KMS-11 (cell line): ENCODE data around the gene ITPR2.

Experiments used
- H2AFZ ChIP-seq: fragments of 200-600 bp; sonication (generic); 2 replicates; pipeline ENCODE4 v1.6.1; 2016; ENCODE audit warnings: antibody characterized with exemption, mixed run types, low read depth
- H3K27ac ChIP-seq: fragments of 200-600 bp; sonication (generic); 2 replicates; pipeline ENCODE4 v1.6.1; 2016; ENCODE audit warnings: mild to moderate bottlenecking, mixed run types
- H3K27me3 ChIP-seq: fragments of 200-600 bp; sonication (generic); 2 replicates; pipeline ENCODE4 v1.6.1; 2017; ENCODE audit warnings: mild to moderate bottlenecking, low read depth, mixed run types, moderate library complexity; ENCODE audit not compliant: insufficient read depth
- H3K36me3 ChIP-seq: fragments of 200-600 bp; sonication (generic); 2 replicates; pipeline ENCODE4 v1.6.1; 2017; ENCODE audit warnings: mild to moderate bottlenecking, mixed run types; ENCODE audit not compliant: insufficient read depth
- H3K4me1 ChIP-seq: fragments of 200-600 bp; sonication (generic); 2 replicates; pipeline ENCODE4 v1.6.1; 2016; ENCODE audit warnings: mild to moderate bottlenecking, low read depth, mixed run types; ENCODE audit not compliant: poor library complexity, severe bottlenecking
- H3K4me2 ChIP-seq: fragments of 200-600 bp; sonication (generic); 2 replicates; pipeline ENCODE4 v1.7.0; 2016; ENCODE audit warnings: mild to moderate bottlenecking, mixed run types
- H3K4me3 ChIP-seq: fragments of 200-600 bp; sonication (generic); IDR thresholded peaks from 2 replicates; pipeline ENCODE4 v1.6.1; 2017; ENCODE audit warnings: low read depth, low read length, mixed read lengths; ENCODE audit not compliant: insufficient read depth
- H3K79me2 ChIP-seq: fragments of 200-600 bp; sonication (generic); 2 replicates; pipeline ENCODE4 v1.6.1; 2016; ENCODE audit warnings: low read depth, mixed run types; ENCODE audit not compliant: insufficient read depth
- H3K9ac ChIP-seq: fragments of 200-600 bp; sonication (generic); 2 replicates; pipeline ENCODE4 v1.6.1; 2016; ENCODE audit warnings: mild to moderate bottlenecking, mixed run types
- H4K20me1 ChIP-seq: fragments of 200-600 bp; sonication (generic); 2 replicates; pipeline ENCODE4 v1.6.1; 2016; ENCODE audit warnings: mild to moderate bottlenecking, mixed run types; ENCODE audit not compliant: insufficient read depth
- TF ChIP-seq, protein P1 (sequence below): fragments of 200-600 bp; sonication (generic); conservative IDR thresholded peaks from 2 replicates; pipeline ENCODE4 v1.6.1; 2017; ENCODE audit warnings: low read depth, mild to moderate bottlenecking, antibody characterized with exemption, low read length, moderate library complexity, mixed read lengths

Gene ITPR2

DNA sequence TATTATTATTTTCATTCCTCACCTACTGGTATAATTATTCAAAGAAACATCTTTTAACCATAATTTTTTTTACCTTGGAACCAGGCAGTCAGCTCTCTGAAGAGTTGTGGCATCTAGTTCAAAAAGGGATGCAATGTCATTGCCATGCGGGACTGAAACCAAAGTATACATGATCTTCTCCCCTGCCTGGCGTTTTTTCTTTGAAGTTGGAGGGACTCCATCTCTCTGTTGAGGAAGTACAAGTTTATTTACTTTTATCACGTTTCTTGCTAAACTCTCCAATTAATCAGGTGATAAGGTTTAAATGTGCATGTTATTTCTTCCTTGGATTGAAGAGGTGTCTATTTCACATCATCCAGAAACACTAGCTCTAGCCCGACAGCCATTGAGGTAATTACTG is 146.6 kb downstream of the ITPR2 start:
- H4K20me1 ChIP-seq, result no peaks in the 10 kb centered on the region
- H3K27ac ChIP-seq, result no peak overlapping the region
- H2AFZ ChIP-seq, result no peak overlapping the region
- H3K4me2 ChIP-seq, result no peak overlapping the region
- no peaks in the 10 kb centered on the region for H3K4me1 ChIP-seq
- H3K36me3 ChIP-seq, result no peaks in the 10 kb centered on the region
- no peak overlapping the region for H3K4me3 ChIP-seq
- H3K9ac ChIP-seq, result no peak overlapping the region
- H3K27me3 ChIP-seq, result no peaks in the 10 kb centered on the region
- H3K79me2 ChIP-seq, result no peaks in the 10 kb centered on the region
- TF ChIP-seq, protein P1, sequence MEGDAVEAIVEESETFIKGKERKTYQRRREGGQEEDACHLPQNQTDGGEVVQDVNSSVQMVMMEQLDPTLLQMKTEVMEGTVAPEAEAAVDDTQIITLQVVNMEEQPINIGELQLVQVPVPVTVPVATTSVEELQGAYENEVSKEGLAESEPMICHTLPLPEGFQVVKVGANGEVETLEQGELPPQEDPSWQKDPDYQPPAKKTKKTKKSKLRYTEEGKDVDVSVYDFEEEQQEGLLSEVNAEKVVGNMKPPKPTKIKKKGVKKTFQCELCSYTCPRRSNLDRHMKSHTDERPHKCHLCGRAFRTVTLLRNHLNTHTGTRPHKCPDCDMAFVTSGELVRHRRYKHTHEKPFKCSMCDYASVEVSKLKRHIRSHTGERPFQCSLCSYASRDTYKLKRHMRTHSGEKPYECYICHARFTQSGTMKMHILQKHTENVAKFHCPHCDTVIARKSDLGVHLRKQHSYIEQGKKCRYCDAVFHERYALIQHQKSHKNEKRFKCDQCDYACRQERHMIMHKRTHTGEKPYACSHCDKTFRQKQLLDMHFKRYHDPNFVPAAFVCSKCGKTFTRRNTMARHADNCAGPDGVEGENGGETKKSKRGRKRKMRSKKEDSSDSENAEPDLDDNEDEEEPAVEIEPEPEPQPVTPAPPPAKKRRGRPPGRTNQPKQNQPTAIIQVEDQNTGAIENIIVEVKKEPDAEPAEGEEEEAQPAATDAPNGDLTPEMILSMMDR, result no peak

DNA sequence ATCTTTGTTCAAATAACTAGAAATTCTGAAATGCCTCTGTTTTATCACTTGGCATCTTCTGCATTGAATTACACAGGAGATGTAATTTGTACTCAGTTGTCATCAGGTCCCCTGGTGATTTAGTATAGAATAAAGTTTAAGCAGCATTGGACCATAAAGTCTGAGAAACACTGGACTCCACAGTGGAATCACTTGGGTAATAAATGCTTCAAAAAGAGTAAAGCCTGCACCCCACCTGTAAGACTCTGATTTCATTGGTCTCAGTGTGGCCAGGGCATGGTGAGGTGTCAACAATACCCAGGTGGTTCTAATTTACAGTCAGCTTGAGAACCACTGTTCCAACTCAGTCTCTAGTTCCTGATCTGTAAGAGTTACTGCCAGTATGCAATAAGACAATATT is 148.9 kb downstream of the ITPR2 start:
- TF ChIP-seq, protein P1, result no peak
- no peak overlapping the region for H3K27ac ChIP-seq
- no peak overlapping the region for H3K4me3 ChIP-seq
- H3K9ac ChIP-seq, result no peak overlapping the region
- H3K4me1 ChIP-seq, result no peaks in the 10 kb centered on the region
- H3K27me3 ChIP-seq, result no peaks in the 10 kb centered on the region
- H2AFZ ChIP-seq, result no peak overlapping the region
- no peaks in the 10 kb centered on the region for H3K36me3 ChIP-seq
- no peaks in the 10 kb centered on the region for H4K20me1 ChIP-seq
- no peaks in the 10 kb centered on the region for H3K79me2 ChIP-seq
- no peak overlapping the region for H3K4me2 ChIP-seq

DNA sequence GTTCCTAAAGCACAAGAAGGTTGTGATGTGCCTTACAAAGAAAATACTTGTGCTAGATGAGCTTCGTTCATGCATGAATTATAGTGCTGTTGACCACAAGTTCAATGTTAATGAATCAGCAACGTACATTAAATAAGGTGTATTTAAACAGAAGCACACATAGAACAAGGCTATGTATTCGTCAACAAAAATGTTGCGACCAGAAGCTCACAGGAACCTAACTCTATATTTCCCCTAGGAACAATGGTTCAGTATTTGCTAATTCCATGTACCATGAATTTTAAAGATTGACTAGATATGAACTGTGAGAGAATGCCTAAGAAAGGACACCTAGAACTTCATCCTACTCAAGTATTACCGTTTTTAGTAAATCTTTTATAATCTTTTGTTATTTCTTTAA is 149.6 kb downstream of the ITPR2 start:
- H4K20me1 ChIP-seq, result no peaks in the 10 kb centered on the region
- no peaks in the 10 kb centered on the region for H3K79me2 ChIP-seq
- H3K27me3 ChIP-seq, result no peaks in the 10 kb centered on the region
- TF ChIP-seq, protein P1, result no peak
- no peaks in the 10 kb centered on the region for H3K36me3 ChIP-seq
- H3K4me2 ChIP-seq, result no peak overlapping the region
- H3K4me1 ChIP-seq, result no peaks in the 10 kb centered on the region
- H2AFZ ChIP-seq, result no peak overlapping the region
- no peak overlapping the region for H3K4me3 ChIP-seq
- no peak overlapping the region for H3K27ac ChIP-seq
- no peak overlapping the region for H3K9ac ChIP-seq

DNA sequence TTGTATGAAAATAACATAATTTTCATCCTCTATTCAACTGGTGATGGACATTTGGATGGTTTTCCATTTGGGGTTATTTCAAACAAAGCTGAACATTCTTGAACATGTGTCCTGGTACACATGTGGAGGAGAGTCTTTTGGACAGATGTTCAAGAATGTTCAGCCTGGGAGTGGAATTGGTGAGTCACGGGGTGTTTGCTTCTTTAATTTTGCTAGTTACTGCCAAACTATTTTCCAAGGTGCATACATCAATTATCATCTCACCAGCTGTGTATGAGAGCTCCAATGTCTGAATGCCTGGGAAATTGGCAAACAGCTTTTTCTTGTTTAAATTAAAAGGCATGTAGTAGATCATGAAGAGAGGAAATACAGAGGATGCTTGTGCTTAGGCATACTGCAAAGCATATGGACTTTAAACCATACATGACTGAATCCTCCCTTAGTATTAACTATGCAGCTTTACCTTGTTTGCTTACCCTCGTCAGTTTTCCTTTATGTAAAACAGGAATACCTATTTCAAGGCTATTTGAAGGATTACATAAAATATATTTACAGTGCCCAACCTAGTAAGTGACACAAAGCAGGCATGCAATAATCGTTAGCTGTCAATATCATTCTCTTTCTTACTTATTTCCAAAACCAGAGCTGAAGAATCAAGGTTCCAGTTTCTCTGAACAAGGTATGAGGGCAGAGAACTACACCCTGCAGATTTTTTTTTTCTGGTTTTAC is 152.1 kb downstream of the ITPR2 start:
- Histone ChIP-seq H3K4me3 (no peak overlapping the region), H3K27ac (no peak overlapping the region), H2AFZ (no peak overlapping the region)

More for the DNA sequence above, 152.1 kb downstream of the ITPR2 start:
- H3K9ac ChIP-seq, result no peak overlapping the region
- H3K36me3 ChIP-seq, result no peaks in the 10 kb centered on the region
- H3K27me3 ChIP-seq, result no peaks in the 10 kb centered on the region
- H3K4me2 ChIP-seq, result no peak overlapping the region
- TF ChIP-seq, protein P1, result no peak
- H3K79me2 ChIP-seq, result no peaks in the 10 kb centered on the region
- H3K4me1 ChIP-seq, result no peaks in the 10 kb centered on the region
- no peaks in the 10 kb centered on the region for H4K20me1 ChIP-seq
